Stromal cell of bone marrow (primary cell): ENCODE measurements around the gene DDX60.

Source experiments
- DNase-seq: peaks from one replicate; pipeline ENCODE4 v3.0.0-alpha.2; 2012; ENCODE audit warnings: low read depth

Gene DDX60

GRCh38 chr4:168208957-168209614, 109.5 kb downstream of the DDX60 start:
- no peak for DNase-seq

- no peak for DNase-seq
Observed at GRCh38 chr4:168203233-168203911, 115.2 kb downstream of the DDX60 start.

GRCh38 chr4:168200685-168201084, 117.9 kb downstream of the DDX60 start:
- no peak for DNase-seq

GRCh38 chr4:168199260-168199957, 119.1 kb downstream of the DDX60 start:
- DNase-seq: no peak

- DNase-seq: no peak
Observed at GRCh38 chr4:168197926-168198325, 120.6 kb downstream of the DDX60 start.

- no peak for DNase-seq
Observed at GRCh38 chr4:168188754-168189153, 129.8 kb downstream of the DDX60 start.

GRCh38 chr4:168183717-168184571, 134.6 kb downstream of the DDX60 start:
- DNase-seq: peak; percentile 18

- DNase-seq: no peak
Observed at GRCh38 chr4:168177546-168178149, 140.9 kb downstream of the DDX60 start.

GRCh38 chr4:168174308-168174707, 144.2 kb downstream of the DDX60 start:
- DNase-seq: no peak

GRCh38 chr4:168167714-168168284, 150.8 kb downstream of the DDX60 start:
- DNase-seq: peak; percentile 12
